Vagina (tissue), 2 donors: ENCODE measurements around the gene ESRP2. TPM values are rescaled to one million over a fixed set of nuclear protein-coding genes. Genes with fewer than 3 reads are reported as not detected.

ENCODE experiments used
- DNase-seq, 2 donors: peaks; one replicate each; pipeline ENCODE4 v3.0.0-alpha.2; 2017; ENCODE audit errors: extremely low spot score in 2 of 2
- H3K27ac ChIP-seq: fragments of 200-600 bp; sonication (generic); one replicate; pipeline ENCODE4 v1.5.1; 2019
- H3K27me3 ChIP-seq: fragments of 200-600 bp; sonication (generic); one replicate; pipeline ENCODE4 v1.5.1; 2019
- H3K36me3 ChIP-seq, 2 donors: fragments of 200-600 bp; sonication (generic); one replicate each; pipeline ENCODE4 v1.5.1; 2017 to 2019
- H3K4me1 ChIP-seq: fragments of 200-600 bp; sonication (generic); one replicate; pipeline ENCODE4 v1.5.1; 2019
- H3K4me3 ChIP-seq, 2 donors: fragments of 200-600 bp; sonication (generic); 1 replicate in 1 of 2; 2 replicates in 1 of 2; pipeline ENCODE4 v1.5.1; 2016 to 2019
- H3K9me3 ChIP-seq: fragments of 200-600 bp; sonication (generic); one replicate; pipeline ENCODE4 v1.5.1; 2019
- POLR2A ChIP-seq, 2 donors: fragments of 450-650 bp; IDR thresholded peaks; one replicate each; pipeline ENCODE4 v1.6.1; 2017; ENCODE audit warnings: antibody characterized with exemption in 2 of 2, mild to moderate bottlenecking in 2 of 2, moderate library complexity in 2 of 2
- POLR2AphosphoS5 ChIP-seq, 2 donors: sonication (generic); formaldehyde crosslinking; IDR thresholded peaks; one replicate each; pipeline ENCODE4 v1.9.0; 2017; ENCODE audit warnings: antibody characterized with exemption in 2 of 2, mild to moderate bottlenecking in 2 of 2, low read depth in 1 of 2; ENCODE audit not compliant: insufficient read depth in 1 of 2
- intact Hi-C: fragments of 100-400 bp; cut with DNase I; formaldehyde crosslinking; loops from one replicate; pipeline ENCODE4 v1.15.1; 2023
- total RNA-seq: library from RNA; depleted of rRNA; stranded (reverse); fragments of >200 nt; gene quantifications from one replicate; pipeline ENCODE4 v1.2.3, GENCODE V29; 2016
- TF ChIP-seq, protein P1 (sequence below), 3 experiments: fragments of 450-650 bp in 2 of 3; fragments of 200-600 bp in 1 of 3; sonication (generic) in 1 of 3; IDR thresholded peaks; one replicate each; pipeline ENCODE4 v1.5.1; 2017 to 2019; ENCODE audit warnings: antibody characterized with exemption in 3 of 3, mild to moderate bottlenecking in 2 of 3, moderate library complexity in 2 of 3

Gene ESRP2
- total RNA-seq, 1 donor from 2014 or later = 71.0 TPM

DNA sequence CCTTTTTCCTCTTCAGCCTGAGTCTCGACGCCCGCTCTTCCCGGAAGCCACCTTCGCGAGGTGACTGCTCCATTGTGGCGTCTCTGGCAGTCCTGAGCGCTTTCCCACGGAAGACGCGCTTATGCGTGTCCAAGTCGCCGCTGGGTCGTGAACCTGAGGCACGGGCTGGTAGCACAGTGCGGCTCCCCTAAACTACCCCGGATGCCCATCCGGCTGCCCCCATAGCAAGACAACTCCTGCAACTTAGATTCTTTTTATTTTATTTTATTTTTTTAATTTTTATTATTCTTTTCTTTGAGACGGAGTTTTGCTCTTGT is 2.1 kb upstream of the ESRP2 start:
- intact Hi-C loops = loop anchor here (5.0 kb wide), 1 partner anchor 156 kb away; no protein-coding TSS in a partner anchor
- H3K9me3 ChIP-seq = no peaks in the 10 kb centered on the region
- no peaks in the 10 kb centered on the region for H3K27me3 ChIP-seq
- H3K4me1 ChIP-seq = peaks cover 40% of the 10 kb centered on the region
- no peaks in the 10 kb centered on the region for H3K36me3 ChIP-seq
- DNase-seq = no peak
- peak overlapping the region; percentile 60 for H3K27ac ChIP-seq
- TF ChIP-seq POLR2A (IDR thresholded peaks at IDR 0.05) (no peak), POLR2AphosphoS5 (IDR thresholded peaks at IDR 0.05; ENCODE audit: insufficient read depth in 1 of 2, low read depth in 1 of 2) (peak in 1 of 2 donors; percentile 40)
- TF ChIP-seq, protein P1, sequence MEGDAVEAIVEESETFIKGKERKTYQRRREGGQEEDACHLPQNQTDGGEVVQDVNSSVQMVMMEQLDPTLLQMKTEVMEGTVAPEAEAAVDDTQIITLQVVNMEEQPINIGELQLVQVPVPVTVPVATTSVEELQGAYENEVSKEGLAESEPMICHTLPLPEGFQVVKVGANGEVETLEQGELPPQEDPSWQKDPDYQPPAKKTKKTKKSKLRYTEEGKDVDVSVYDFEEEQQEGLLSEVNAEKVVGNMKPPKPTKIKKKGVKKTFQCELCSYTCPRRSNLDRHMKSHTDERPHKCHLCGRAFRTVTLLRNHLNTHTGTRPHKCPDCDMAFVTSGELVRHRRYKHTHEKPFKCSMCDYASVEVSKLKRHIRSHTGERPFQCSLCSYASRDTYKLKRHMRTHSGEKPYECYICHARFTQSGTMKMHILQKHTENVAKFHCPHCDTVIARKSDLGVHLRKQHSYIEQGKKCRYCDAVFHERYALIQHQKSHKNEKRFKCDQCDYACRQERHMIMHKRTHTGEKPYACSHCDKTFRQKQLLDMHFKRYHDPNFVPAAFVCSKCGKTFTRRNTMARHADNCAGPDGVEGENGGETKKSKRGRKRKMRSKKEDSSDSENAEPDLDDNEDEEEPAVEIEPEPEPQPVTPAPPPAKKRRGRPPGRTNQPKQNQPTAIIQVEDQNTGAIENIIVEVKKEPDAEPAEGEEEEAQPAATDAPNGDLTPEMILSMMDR (IDR thresholded peaks at IDR 0.05) = no peak
- H3K4me3 ChIP-seq = peak overlapping the region; percentile 64 to 72

DNA sequence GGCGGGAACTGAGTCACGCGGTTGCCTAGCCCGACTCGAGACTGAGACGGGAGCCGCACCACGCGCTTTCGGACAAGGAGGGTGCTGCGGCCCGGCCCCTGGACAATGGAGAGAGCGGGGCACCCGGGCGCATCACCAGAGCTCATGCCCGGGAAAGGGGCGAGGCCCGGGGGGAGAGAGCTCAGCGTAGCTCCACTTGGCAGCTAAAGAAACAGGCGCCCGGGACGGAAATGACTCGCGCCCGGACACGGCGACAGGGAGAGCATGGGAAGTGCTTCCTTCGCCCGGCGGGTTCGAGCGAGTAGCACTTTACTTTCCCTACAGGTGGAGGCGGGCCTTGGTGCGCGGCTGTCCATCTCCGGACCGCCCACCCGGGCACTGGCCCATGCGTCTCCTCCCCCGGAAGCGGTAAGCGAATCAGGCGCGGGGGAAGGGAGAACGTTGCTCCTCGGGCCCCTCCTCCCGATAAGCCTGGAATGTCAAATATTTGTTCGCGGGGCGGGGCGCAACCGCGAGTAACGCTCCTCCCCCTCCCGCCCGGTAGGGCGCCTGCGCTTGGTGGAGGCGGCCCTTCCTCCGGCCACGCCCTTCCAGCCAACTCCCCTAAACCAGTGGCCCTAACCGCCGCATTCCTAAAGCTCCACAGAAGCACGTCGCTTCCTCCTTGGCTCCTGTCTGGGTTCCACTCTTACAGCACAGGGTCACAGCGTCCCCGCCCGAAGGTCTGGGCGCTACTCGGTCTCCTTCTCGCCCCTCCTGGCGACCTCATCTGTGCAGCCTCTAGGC is 1.5 kb upstream of the ESRP2 start:
- no peaks in the 10 kb centered on the region for H3K36me3 ChIP-seq
- H3K4me3 ChIP-seq = peak overlapping the region; percentile 64 to 72
- H3K4me1 ChIP-seq = peaks cover 40% of the 10 kb centered on the region
- DNase-seq = peak in 1 of 2 donors; percentile 99
- intact Hi-C loops = loop anchor here (5.0 kb wide), 1 partner anchor 155 kb away; no protein-coding TSS in a partner anchor
- TF ChIP-seq, protein P1 (IDR thresholded peaks at IDR 0.05) = peak in 2 of 3 experiments; percentile 13 to 14
- TF ChIP-seq POLR2AphosphoS5 (IDR thresholded peaks at IDR 0.05; ENCODE audit: insufficient read depth in 1 of 2, low read depth in 1 of 2) (peak; percentile 95 to 97), POLR2A (IDR thresholded peaks at IDR 0.05) (peak in 1 of 2 donors; percentile 83)
- peak overlapping the region; percentile 61 for H3K27ac ChIP-seq
- no peaks in the 10 kb centered on the region for H3K9me3 ChIP-seq
- no peaks in the 10 kb centered on the region for H3K27me3 ChIP-seq

DNA sequence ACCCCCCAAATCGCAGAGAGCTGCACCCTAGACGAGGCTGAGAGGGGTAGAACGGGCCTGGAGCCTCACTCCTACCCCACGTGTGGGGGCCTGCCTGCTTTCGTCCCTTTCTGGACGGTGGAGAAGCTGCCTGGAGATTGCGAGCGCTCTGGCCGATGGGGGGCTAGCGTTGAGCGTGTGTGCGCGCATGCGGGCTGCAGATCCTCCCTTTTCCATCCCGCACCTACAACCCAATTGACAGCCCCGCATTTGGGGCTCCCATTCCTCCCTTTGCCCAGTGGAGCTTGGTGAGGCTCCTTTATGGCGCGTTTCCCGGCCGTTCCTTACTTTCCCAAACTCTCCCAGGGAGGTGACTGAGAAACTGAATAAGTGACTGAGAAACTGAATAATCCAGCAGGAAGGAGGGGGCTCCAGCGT is 907 bp upstream of the ESRP2 start:
- peaks cover 40% of the 10 kb centered on the region for H3K4me1 ChIP-seq
- no peaks in the 10 kb centered on the region for H3K27me3 ChIP-seq
- TF ChIP-seq, protein P1 (IDR thresholded peaks at IDR 0.05) = no peak
- TF ChIP-seq POLR2A (IDR thresholded peaks at IDR 0.05) (no peak), POLR2AphosphoS5 (IDR thresholded peaks at IDR 0.05; ENCODE audit: insufficient read depth in 1 of 2, low read depth in 1 of 2) (no peak)
- H3K27ac ChIP-seq = peak overlapping the region; percentile 61
- intact Hi-C loops = loop anchor here (5.0 kb wide), 1 partner anchor 155 kb away; no protein-coding TSS in a partner anchor
- H3K36me3 ChIP-seq = peaks cover 0 to 4% of the 10 kb centered on the region in 2 donors
- no peak for DNase-seq
- no peaks in the 10 kb centered on the region for H3K9me3 ChIP-seq
- peak overlapping the region; percentile 64 to 72 for H3K4me3 ChIP-seq

DNA sequence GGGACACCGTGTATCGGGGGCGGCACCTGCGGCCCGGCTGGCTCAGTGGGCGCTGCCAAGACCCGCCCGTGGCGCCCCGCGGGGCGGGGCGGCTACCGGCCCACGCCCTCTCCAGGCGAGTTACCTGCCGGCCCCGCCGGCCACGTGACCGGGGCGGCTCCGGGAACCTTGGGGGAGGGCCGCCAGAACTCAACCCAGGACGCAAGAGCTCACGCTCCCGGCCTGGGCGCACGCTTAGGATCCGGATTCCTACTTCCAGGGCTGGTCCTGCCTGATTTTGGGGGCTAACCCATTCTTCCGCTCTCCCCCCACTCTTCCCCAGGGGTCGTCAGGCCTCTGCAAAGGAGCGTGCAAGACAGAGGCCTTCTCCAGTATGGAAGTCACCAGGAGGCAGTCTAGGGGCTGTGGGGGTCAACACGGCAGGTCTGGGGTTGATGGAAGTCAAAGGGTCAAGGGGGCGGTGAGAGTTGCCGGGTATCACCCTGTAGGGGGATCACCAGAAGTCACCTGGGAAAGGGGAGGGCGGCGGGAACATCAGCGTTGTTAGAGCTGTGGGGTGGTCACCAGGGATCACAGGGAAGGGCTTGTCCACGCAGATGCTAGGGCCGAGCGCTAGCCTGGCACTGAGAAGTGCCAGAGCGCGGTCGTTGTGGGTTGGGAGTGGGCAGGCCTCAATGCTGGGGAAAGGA is 354 bp upstream of the ESRP2 start:
- Histone ChIP-seq H3K27me3 (no peaks in the 10 kb centered on the region), H3K36me3 (peaks cover 0 to 10% of the 10 kb centered on the region in 2 donors), H3K27ac (peak overlapping the region; percentile 61), H3K4me3 (peak overlapping the region; percentile 64 to 72), H3K4me1 (peaks cover 40% of the 10 kb centered on the region), H3K9me3 (no peaks in the 10 kb centered on the region)
- no peak for DNase-seq
- TF ChIP-seq, protein P1 (IDR thresholded peaks at IDR 0.05) = no peak
- peak in 1 of 2 donors; percentile 54 for TF ChIP-seq POLR2AphosphoS5 (IDR thresholded peaks at IDR 0.05; ENCODE audit: insufficient read depth in 1 of 2, low read depth in 1 of 2)
- intact Hi-C loops = loop anchor here (5.0 kb wide), 1 partner anchor 154 kb away; no protein-coding TSS in a partner anchor
